HuH-7 (cell line): ENCODE results near the gene WDR31.
"Not testable (repeated sequence)": the region's sequence is repeated elsewhere in the genome, so short reads cannot be mapped to it uniquely, and the experiment has no call there.

ENCODE experiments used
- DNase-seq: peaks from one replicate; pipeline ENCODE4 v3.0.0; 2011; ENCODE audit warnings: low spot score

WDR31 gene

DNA sequence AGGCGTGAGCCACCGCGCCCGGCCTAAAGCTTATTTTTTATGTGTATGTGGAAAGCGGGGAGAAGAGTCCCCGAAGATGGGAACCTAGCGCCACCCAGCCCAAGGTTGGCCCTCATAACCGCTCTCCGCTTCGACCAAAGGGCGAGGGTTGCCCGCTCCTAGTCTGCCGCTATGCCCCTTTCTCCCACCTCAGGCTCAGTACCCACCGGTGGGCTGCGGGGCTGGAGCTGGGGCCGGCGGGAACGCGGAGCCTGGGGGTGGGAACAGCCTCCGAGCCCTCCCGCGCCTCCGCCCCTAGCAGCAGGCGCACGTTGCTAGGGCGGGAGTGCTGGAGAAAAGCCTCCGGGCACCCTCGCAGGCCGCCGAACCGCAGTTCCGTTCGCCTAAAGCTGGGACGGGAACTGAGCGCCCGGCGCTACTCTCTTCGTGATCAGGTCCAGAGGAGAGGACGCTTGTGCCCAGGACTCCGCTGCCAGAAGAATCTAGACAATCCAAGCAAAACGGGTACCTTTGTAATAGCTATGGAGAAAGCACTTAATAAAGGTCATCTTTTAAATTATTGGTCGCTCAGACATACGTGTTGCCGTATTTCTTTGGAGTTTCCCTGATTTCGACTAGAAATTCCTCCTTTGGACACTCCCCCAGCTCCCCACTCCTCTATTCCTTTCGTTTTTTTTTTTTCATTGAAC lies at the start of gene WDR31:
Gene WDR31 (minus strand): TSS at position 265 of the 689 bp plus-strand sequence. CDS start 8,253 bp downstream, outside the sequence.
- peak; percentile 92 for DNase-seq

DNA sequence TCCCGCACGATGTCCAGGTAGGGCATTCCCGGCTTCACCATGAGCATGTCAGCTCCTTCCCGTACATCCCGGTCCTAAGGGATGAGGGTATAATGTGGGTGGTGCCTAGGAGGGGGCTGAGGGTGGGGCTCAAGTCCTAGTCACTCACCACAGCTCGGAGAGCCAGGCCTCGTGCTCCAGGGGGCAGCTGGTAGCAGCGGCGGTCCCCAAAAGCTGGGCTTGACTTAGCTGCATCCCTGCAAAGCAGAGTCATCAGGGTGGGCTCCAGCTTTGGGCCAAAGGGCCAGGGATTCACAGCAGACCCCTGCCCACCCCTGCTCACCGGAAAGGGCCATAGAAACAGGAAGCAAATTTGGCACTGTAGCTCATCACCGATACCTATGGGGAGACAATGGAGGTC lies 49.4 kb upstream of the WDR31 start:
- DNase-seq, result no peak

DNA sequence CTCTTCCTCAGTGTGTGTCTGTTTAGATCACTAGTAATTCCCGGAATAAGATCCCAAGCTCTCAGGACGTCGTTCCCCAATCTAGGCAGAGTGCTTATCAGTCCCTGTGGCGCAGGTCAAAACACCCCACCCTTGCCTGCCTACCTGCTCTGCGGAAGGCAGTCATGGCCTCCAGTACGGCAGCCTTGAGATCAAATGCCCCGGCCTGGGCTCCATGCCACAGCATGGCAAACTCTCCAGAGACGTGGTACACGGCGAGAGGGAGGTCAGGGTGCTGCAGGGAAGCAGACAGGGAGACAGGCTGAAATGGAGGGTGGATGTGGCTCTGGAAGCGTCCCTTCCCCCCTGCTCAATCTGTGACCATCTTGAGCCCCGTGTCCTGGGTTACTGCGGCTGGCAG lies 48.8 kb upstream of the WDR31 start:
- DNase-seq, result no peak

DNA sequence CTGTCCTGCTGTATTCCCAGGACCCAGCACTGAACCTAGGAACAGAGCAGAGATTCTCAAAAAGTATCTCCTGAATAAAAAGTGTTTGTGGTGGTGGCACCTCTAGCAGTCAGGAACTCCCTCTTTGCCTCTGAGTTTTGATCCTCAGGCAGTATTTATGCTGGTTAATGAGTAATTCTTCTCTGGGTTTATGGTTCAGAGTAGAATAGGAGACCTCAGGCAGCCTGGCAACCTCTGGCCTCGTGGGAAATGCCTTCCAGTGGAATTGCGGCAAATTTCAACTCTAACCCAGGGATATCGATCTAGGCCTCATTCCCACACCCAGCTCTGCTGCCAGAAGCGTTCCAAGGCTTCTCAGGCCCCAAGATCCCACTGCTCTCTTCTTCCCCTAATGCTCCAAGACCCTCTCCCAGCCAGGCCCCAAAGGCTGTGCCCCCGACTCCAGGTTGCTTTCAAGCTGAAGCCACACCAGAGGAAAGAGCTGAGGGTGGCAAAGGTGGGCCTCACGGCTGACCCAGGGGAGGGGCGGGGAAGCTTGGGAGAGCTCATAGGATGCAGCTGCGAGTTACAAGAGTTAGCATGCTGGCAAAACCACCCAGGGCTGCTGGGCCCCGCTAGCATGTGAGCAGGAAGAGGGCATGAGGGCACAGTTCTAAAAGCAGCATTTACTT lies 47.6 kb upstream of the WDR31 start:
- peak; percentile 87 for DNase-seq

DNA sequence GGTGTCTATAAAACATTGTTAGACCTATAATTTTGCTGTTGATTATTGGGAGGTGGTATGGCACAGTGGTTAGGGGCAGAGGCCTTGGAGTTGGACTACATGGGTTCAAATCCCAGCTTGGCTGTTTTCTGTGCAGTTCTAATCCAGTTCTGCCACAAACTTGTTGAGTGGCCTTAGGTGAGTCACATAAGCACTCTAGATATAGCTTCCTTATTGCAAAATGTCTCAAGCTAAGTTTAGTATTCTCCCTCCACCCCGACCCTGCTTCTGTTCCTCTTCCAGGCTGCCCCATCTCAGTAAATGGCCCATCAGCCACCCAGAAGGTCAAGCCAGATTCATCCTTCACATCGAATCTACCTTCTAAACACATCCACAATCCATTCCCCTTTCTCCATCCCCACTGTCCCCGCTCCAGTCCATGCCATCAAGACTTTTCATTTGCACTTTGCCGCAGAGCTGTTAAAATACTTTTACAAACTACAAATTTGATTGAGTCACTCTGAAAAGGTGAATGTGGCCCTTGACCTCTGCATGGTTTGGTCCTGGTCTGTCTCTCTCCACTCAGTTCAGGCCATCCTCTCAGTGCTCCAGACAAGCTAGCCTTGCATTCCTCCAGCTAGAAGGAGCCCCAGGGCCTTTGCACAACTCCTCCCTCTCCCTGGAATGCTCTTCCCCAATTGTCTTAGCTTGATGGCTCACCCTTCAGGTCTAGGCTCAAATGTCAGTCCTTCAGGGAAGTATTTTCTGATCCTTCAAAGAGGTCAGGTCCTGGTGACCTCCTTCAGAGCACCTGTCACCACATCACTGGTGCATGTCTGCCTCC lies 46.7 kb upstream of the WDR31 start:
- no peak for DNase-seq

DNA sequence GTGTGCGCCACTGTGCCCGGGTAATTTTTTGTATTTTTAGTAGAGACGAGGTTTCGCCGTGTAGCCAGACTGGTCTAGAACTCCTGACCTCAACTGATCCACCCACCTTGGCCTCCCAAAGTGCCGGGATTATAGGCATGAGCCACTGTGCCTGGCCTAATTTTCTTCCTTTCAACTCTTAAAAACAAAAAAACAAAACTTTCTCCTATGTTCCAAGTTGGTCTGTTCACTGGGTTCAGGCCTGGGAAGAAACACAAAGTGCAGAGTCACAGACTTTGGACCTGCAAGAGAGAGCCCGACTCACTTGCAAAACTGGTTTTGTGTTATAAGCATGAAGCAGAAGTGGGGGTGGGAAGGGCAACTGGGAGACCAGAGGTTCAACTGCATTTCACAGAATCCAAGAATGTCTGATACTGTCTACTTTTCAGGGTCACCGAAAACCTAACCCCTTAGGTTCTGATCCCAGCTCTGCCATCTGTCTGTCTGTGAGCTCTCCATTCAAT lies 41.9 kb upstream of the WDR31 start:
- no peak for DNase-seq

DNA sequence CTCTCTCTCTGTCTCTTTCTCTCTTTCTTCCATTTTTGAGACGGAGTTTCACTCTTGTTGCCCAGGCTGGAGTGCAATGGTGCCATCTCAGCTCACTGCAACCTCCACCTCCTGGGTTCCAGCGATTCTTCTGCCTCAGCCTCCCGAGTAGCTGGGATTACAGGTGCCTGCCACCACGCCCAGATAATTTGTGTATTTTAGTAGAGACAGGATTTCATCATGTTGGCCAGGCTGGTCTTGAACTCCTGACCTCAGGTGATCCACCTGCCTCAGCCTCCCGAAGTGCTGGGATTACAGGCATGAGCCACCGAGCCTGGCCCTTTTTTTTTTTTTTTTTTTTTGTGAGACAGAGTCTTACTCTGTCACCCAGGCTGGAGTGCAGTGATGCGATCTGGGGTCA lies 41.4 kb upstream of the WDR31 start:
- DNase-seq, result not testable (repeated sequence)

DNA sequence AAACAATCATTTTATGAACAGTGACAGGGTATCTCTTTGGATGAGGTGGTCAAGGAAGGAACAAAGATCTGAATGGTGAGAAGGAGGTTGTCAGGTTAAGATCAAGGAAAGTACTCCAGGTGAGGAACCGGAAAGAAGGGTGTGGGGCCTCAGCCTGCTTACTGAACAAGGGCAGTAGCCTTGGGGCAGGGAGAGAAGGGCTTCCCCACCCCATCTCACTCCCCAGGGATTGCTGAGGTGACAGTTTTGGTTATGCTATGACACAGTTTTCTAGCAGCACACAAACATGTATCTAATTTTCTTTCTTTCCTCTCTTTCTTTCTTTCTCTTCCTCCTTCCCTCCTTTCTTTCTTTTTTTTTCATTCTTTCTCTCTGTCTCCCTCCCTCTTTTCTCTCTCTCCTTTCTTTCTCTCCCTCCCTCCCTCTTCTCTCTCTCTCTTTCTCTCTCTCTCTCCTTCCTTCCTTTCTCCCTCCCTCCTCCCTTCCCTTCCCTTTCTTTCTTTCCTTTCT lies 40.8 kb upstream of the WDR31 start:
- DNase-seq, result no peak

DNA sequence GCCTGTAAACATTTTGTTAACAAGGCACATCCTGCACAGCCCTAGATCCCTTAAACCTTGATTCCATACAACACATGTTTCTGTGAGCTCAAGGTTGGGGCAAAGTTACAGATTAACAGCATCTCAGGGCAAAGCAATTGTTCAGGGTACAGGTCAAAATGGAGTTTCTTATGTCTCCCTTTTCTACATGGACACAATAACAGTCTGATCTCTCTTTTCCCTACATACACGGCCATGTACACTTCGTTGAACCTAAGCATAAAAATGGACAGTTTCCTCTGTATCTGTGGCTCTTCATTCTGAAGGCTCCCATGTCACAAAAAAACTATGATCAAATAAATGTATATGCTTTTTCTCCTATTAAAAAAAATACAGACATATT lies 39.7 kb upstream of the WDR31 start:
- not testable (repeated sequence) for DNase-seq

DNA sequence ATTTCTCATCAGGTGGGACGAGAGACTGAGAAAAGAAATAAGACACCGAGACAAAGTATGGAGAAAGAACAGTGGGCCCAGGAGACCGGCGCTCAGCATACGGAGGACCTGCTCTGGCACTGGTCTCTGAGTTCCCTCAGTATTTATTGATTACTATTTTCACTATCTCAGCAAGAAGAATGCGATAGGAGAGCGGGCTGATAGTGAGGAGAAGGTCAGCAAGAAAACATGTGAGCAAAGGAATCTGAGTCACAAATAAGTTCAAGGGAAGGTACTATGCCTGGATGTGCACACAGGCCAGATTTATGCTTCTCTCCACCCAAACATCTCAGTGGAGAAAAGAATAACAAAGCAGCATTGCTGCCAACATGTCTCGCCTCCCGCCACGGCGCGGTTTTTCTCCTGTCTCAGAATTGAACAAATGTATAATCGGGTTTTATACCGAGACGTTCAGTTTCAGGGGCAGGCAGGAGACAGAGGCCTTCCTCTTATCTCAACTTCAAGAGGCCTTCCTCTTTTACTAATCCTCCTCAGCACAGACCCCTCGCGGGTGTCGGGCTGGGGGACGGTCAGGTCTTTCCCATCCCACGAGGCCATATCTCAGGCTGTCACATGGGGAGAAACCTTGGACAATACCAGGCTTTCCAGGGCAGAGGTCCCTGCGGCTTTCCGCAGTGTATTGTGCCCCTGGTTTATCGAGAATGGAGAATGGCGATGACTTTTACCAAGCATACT lies 39.2 kb upstream of the WDR31 start:
- not testable (repeated sequence) for DNase-seq

DNA sequence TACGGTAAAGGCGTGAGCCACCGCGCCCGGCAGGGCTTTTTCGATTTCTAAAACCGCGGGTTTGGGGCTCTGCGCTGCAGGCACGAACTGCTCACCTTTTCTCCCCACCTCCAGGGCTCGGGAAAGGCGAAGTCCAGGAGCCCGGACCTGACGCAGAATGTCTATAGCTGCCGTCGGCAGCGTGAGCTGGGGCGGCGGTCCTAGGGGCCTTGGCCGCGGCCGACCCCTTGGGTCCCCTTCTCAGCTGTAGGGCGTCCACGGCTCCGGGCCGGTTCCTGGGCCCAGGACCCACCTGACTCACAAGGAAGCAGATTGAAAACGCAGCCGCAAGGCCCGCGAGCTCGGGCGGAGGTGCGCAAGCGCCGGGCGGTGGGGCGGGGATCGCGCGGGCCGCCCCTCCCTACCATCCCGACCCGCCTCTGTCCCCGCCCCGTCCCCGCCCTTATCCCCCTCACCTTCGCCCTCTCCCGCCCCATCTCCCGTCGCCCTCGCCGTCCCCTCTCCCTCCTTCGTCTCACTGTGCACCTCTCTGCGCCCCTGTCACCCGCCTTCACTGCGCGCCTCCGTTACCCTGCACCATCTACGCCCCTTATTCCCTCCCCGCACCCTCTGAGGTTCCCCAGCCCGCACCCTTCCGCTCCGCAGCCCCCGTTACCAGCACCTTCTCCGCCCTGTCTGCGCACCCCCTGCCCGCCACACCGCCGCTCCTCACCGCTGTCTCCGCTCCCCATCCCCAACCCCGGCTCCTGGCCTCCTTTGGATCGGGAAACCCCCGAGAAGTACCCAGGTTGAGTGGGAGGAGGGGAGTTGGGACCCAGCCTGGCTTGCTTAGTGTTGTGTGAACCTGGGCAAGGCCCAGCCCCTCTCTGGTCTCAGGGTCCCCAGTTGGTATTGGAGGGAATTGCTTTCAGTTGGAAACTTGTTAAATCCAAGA lies 36.8 kb upstream of the WDR31 start, which contains the start of gene HDHD3:
Gene HDHD3 (minus strand): TSS at position 353 of the 934 bp plus-strand sequence. CDS start 2,632 bp downstream, outside the sequence.
- DNase-seq, result peak; percentile 84

DNA sequence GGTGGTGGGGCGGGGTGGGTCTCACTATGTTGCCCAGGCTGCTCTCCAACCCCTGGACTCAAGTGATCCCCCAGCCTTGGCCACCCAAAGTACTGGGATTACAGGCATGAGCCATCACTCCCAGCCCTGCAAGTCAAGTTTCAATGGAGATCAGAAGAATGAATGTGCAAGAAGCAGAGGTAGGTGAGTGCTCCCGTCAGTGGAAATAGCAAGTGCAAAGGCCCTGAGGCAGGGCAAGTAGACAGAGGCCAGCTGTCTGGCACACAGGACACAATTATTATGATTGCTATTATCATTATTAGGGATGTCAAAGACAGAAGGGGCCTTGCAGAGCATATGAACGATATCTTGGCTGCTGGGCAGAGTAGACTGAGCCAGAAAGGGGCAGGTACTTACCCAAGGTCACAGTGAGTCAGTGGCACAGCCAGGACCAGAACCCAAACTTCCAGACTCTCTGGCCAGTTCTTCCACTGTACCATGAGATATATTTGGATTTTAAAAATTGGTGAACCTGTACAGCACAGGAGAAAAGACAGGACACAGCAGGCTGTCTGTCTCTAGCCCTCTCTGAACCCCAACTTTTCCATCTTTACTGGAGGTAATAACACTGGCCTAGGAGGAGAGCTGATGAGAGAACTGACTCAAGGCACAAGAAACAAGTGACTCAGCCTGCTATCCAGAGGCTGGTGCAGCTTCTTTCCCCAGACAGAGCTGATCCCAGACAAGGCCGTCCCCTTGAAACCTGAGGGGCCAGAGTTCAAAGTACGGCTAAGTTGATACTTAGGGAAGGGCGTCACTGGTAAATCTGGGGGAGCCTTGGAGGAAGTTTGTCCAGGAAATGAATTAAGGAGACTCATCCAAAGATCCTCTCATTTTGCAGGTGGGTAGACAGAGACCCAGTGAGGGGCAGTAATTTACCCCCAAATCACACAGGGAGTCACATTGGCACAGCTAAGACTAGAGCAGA lies 35.3 kb upstream of the WDR31 start:
- DNase-seq, result no peak

DNA sequence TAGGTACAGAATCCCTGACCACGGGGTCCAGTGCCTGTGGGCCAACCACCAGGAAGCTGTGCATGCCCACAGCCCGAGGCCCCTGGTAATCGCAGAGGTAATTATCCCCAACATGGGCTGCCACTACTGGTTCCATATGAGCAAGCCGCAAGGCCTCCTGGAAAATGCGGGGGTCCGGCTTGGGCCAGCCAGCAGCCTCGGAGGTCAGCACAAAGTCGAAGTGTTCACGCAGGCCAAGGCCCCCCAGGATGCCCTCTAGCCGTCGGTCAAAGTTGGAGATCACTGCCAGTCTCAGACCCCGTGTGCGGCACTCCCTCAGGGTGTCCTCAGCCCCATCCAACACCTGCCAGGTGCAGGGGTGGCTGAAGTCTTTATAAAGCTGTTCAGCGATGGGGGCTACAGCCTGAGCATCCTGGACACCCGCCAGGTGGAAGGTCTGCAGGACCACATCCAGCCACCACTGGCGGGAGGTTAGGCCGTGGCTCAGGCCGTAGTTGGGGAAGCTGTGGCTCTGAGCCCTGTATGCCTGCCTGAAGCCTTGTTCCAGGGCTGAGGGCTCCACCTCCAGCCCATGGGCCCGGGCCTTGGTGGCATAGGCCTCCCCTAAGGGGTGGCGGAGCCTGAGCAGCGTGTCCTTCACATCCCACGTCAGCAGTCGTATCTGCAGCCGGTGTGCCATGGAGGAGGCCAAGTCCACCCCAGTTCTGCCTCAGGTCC lies 33.8 kb upstream of the WDR31 start:
- no peak for DNase-seq

DNA sequence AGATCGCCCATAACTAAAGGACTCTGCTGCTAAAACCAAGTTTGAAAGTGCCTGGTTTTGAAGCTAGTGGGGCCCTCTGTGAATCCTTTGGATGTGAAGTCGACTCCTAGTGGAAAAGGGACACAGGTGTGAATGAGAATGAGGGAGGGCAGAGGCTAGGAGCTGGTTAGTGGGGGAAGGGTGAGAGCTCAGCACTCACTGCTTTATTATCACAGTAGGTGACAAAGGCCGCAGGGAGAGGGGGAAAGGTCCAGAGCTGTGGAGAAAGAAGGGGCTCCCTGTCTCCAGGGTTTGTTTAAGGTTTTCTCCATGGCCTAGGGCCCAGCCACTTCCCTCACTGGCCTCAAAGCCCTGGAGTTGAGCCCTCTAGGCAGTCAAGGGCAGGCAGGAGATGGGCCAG lies 33.2 kb upstream of the WDR31 start:
- no peak for DNase-seq

DNA sequence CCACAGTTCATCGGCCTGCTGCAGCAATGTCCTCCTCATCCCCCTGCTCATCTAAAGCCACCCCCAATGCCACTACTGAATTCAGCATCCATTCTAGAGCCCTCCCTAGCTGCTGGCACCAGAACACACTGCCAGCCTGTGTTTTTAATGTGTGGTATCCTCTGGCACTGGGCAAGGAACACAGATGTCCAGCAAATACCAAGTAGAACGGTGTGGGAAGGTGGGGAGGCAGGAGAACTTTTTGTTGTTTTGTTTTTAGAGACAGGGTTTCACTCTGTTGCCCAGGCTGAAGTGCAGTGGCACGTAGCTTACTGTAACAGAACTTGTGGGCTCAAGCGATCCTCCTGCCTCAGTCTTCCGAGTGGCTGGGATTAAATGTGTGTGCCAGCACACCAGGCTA lies 32.0 kb upstream of the WDR31 start:
- DNase-seq, result no peak

DNA sequence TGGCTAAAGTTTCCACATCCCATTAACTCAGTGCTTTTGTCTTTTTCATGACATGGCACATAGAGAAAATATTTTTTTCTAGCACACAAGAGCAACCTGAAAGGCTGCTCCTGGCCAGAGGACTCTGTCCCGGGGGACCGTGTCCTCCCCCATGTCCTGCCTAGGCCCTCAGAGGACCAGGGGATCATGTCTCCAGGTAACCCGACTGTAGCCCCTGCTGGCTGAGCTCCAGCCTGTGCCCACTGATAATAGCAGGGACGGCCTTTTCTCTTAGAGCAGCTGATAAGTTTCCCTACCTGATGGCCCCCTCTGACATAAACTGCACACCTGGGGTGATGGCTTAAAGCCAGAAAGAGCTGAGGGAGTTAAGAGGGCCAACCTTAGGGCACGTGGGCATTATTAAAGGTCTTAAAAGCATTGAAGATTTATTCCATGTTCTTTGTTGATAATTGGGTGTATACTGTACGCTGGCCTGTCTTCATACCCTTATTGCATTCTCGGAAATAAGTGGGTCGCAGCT lies 30.8 kb upstream of the WDR31 start:
- DNase-seq, result no peak

DNA sequence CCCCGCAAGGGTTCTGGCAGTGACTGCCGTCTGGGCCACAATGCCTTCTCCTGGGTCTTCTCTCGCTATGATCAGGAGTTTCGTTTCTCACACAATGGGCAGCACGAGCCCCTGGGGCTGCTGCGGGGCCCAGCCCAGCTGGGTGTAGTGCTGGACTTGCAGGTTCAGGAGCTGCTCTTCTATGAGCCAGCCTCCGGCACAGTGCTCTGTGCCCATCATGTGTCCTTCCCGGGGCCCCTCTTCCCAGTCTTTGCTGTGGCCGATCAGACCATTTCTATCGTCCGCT lies 29.7 kb upstream of the WDR31 start:
- DNase-seq, result no peak

DNA sequence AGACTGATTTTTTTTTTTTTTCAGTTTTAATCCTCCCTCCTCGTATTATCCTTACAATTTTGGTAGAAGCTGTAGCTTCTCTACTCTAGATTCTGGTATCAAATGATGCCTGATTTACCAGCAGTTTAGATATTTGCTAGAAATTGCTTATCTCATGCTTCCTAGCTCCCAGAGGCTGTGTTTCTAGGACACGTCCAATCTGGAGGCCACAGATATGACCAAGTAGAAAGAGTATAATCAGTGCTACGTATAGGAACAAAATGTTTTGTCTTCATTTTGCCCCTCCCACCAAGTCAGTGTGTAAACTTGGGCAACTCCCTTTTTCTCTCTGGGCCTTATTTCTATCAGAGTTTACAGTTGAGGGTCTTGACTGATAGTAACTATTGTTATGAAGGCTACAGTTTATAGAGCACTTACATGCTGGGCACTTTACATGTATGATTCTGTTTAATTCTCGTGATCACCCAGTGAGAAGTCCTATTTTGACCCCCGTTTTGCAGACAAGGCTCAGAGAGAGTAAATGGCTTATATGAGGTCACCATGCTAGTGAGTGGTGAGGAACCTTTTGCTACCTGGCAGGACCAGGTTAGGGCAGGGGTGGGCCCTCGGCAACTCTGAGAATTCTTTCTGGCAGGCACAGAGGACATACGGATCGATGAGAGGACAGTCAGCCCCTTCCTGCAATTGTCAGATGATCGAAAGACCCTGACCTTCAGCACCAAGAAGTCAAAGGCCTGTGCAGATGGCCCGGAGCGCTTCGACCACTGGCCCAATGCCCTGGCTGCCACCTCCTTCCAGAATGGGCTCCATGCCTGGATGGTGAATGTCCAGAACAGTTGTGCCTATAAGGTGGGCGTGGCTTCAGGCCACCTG lies 29.1 kb upstream of the WDR31 start:
- DNase-seq, result no peak
